GM12865 (cell line): ENCODE data around the gene PTH1R.

ENCODE experiments used
- DNase-seq: peaks from one replicate; pipeline ENCODE4 v3.0.0; 2010; ENCODE audit warnings: low read depth
- H3K4me3 ChIP-seq: 2 replicates; pipeline ENCODE4 v1.5.1; 2011; ENCODE audit warnings: mild to moderate bottlenecking, low read depth, low read length, control low read depth
- CTCF ChIP-seq: IDR thresholded peaks from 2 replicates; pipeline ENCODE4 v1.5.1; 2011; ENCODE audit warnings: low read length, control low read depth, low read depth, inconsistent platforms; ENCODE audit not compliant: insufficient read depth; ENCODE audit errors: missing control alignments

PTH1R gene

GRCh38 chr3:46898321-46899150 lies 21.0 kb downstream of the PTH1R start:
- TF ChIP-seq CTCF, result no peak
- DNase-seq, result no peak
- H3K4me3 ChIP-seq, result no peak overlapping the region

- H3K4me3 ChIP-seq, result no peak overlapping the region
- TF ChIP-seq CTCF, result no peak
- no peak for DNase-seq
These were observed 21.9 kb downstream of the PTH1R start for GRCh38 chr3:46899151-46900006.

DNA sequence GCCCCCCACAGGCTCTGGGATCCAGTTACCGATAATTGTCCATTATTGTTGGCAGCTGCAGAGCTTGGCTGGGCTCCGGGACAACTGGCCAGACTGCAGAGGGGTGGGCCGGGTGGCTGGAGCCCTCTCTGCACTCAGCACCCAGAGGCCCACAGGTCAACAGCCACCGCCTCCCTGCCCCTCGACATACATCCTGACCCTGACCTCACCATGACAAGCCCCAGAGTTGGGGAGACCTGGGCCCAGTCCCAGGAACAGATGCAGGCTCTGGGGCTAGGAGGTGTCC lies 22.4 kb downstream of the PTH1R start:
- no peak for TF ChIP-seq CTCF
- no peak for DNase-seq
- no peak overlapping the region for H3K4me3 ChIP-seq

DNA sequence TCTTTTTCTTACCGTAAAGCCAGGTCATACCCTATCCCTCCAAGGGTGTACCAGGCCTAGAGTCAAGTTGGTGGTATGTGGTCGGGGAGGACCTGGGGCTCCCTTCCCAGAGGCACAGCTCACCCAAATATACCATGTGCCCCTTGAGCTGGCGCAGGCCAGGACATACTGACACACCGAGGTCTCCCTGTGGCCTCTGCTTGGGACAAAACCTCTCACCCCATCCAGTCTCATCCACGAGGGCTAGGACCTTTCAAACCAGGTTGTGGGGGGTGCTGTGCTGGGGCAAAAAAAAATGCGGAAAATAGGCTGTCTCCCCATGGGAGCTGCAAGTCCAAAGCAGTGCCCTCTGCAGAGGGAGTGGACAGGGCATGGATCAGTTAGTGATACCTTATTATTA lies 22.8 kb downstream of the PTH1R start:
- H3K4me3 ChIP-seq, result no peak overlapping the region
- DNase-seq, result no peak
- TF ChIP-seq CTCF, result no peak

- no peak for TF ChIP-seq CTCF
- H3K4me3 ChIP-seq, result no peak overlapping the region
- DNase-seq, result no peak
These were observed 23.5 kb downstream of the PTH1R start for GRCh38 chr3:46901061-46901460.

GRCh38 chr3:46901591-46902187 lies 24.2 kb downstream of the PTH1R start:
- no peak for DNase-seq
- no peak overlapping the region for H3K4me3 ChIP-seq
- TF ChIP-seq CTCF, result no peak
